ENCODE results near the gene MICU1. TPM values are rescaled to one million over a fixed set of nuclear protein-coding genes. Genes with fewer than 3 reads are reported as not detected.
"Not testable (repeated sequence)": the region's sequence is repeated elsewhere in the genome, so short reads cannot be mapped to it uniquely, and the experiment has no call there.

The MICU1 gene
- total RNA-seq, 1 donor from 2014 or later, result 58.2 TPM

DNA sequence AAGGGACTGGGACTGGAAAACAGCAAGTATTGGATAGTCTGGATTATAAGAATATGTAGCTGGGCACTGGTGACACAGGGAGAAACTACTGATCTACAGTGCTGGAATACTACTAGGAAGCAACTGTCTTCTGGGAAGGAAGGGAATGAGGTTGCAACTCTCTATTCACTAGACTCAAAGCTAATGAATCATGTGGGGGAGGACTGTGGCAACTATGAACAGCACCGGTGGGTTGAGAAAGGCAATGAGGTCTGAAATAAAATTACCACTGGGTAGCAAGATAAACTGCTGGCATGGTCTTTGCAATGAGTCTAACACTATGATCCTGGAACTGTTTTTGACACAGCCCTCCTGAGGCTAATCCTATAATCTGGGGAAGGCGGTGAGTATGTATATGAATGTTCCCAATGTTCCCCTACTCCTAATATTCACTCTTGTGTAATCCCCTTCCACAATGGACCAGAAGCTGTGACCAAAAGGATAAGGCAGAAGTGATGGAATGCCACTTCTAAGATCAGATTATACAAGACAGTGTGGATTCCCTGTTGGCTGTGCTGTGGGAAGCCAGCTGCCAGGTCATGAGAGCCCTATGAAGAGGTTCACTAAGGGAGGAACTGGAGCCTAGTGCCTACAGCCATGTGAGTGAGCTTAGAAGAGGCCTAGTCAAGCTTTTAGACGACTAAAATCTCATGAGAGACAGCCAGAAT, 169.8 kb downstream of the MICU1 start:
- Mint-ChIP-seq H3K4me1 (peaks cover 46% of the 10 kb centered on the region), H3K36me3 (peaks cover 4% of the 10 kb centered on the region), H3K27ac (peak overlapping the region; percentile 51), H3K27me3 (ENCODE audit: low read depth) (no peaks in the 10 kb centered on the region), H3K9me3 (no peaks in the 10 kb centered on the region), H3K4me3 (no peak overlapping the region)
- TF ChIP-seq, protein P1, sequence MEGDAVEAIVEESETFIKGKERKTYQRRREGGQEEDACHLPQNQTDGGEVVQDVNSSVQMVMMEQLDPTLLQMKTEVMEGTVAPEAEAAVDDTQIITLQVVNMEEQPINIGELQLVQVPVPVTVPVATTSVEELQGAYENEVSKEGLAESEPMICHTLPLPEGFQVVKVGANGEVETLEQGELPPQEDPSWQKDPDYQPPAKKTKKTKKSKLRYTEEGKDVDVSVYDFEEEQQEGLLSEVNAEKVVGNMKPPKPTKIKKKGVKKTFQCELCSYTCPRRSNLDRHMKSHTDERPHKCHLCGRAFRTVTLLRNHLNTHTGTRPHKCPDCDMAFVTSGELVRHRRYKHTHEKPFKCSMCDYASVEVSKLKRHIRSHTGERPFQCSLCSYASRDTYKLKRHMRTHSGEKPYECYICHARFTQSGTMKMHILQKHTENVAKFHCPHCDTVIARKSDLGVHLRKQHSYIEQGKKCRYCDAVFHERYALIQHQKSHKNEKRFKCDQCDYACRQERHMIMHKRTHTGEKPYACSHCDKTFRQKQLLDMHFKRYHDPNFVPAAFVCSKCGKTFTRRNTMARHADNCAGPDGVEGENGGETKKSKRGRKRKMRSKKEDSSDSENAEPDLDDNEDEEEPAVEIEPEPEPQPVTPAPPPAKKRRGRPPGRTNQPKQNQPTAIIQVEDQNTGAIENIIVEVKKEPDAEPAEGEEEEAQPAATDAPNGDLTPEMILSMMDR (IDR thresholded peaks at IDR 0.05; ENCODE audit: unreplicated experiment), result no peak
- no peak for DNase-seq (ENCODE audit: low spot score in 2 of 2, unreplicated experiment in 2 of 2)

DNA sequence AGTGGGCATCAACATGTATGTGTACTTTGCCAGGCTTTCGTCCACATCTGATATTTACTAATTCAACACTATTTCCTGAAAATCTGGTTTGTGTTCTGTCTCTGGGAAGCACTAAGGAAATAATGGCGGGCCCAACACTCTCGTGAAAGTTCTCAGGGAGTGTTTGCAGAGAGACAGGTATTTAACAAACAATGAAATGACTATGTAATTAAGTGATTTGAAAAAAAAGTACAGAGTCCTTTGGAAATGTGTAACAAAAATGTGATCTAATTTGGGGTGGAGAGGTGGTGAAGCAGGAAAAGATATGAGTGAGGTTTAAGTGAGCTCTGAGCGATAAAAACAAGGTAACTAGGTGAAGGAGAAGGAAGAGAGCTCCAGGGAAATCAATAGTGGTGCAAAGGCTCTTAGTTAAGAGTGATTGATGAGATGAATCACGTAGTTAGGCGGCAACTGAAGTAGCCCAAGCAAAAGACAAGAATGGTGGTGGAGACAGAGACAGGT, 175.9 kb downstream of the MICU1 start:
- H3K4me1 Mint-ChIP-seq, result peaks cover 43% of the 10 kb centered on the region
- H3K36me3 Mint-ChIP-seq, result peaks cover 3% of the 10 kb centered on the region
- TF ChIP-seq, protein P1 (IDR thresholded peaks at IDR 0.05; ENCODE audit: unreplicated experiment), result no peak
- H3K9me3 Mint-ChIP-seq, result no peaks in the 10 kb centered on the region
- DNase-seq (ENCODE audit: low spot score in 2 of 2, unreplicated experiment in 2 of 2), result no peak
- peak overlapping the region; percentile 60 for H3K27ac Mint-ChIP-seq
- no peak overlapping the region for H3K4me3 Mint-ChIP-seq
- H3K27me3 Mint-ChIP-seq (ENCODE audit: low read depth), result no peaks in the 10 kb centered on the region

DNA sequence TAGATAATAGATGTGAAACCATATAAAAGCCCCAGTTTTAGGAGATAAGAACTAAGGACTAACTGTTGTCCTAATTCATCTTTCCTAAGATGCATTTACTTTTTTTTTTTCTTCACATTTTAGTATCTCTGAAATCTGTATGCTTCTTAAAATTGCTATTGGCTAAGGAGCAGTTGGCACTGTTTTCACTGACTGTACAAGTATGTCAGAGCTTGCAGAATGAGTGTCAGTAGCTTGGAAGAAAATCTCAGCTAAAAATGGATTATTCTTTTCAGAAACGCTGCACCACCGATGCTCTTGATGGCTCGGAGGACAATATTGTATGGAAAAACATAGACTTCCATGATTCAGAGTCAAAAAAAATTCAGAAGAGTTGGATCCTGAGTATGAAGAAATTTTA, 180.0 kb downstream of the MICU1 start:
- TF ChIP-seq, protein P1 (IDR thresholded peaks at IDR 0.05; ENCODE audit: unreplicated experiment), result no peak
- H3K4me3 Mint-ChIP-seq, result no peak overlapping the region
- peaks cover 8% of the 10 kb centered on the region for H3K9me3 Mint-ChIP-seq
- no peaks in the 10 kb centered on the region for H3K27me3 Mint-ChIP-seq (ENCODE audit: low read depth)
- DNase-seq (ENCODE audit: low spot score in 2 of 2, unreplicated experiment in 2 of 2), result no peak
- peaks cover 29% of the 10 kb centered on the region for H3K4me1 Mint-ChIP-seq
- peaks cover 15% of the 10 kb centered on the region for H3K36me3 Mint-ChIP-seq
- H3K27ac Mint-ChIP-seq, result peak overlapping the region; percentile 56

DNA sequence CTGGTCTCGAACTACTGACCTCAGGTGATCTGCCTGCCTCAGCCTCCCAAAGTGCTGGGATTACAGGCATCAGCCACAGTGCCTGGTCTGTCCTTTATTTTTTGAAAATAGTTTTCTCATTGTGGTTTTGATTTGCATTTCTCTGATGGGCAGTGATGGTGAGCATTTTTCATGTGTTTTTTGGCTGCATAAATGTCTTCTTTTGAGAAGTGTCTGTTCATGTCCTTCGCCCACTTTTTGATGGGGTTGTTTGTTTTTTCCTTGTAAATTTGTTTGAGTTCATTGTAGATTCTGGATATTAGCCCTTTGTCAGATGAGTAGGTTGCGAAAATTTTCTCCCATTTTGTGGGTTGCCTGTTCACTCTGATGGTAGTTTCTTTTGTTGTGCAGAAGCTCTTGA, 182.9 kb downstream of the MICU1 start:
- H3K4me3 Mint-ChIP-seq; DNase-seq (ENCODE audit: low spot score in 2 of 2, unreplicated experiment in 2 of 2); H3K27ac Mint-ChIP-seq; H3K27me3 Mint-ChIP-seq (ENCODE audit: low read depth): not testable (repeated sequence)
- Mint-ChIP-seq H3K4me1 (peaks cover 19% of the 10 kb centered on the region), H3K9me3 (peaks cover 22% of the 10 kb centered on the region), H3K36me3 (peaks cover 30% of the 10 kb centered on the region)

DNA sequence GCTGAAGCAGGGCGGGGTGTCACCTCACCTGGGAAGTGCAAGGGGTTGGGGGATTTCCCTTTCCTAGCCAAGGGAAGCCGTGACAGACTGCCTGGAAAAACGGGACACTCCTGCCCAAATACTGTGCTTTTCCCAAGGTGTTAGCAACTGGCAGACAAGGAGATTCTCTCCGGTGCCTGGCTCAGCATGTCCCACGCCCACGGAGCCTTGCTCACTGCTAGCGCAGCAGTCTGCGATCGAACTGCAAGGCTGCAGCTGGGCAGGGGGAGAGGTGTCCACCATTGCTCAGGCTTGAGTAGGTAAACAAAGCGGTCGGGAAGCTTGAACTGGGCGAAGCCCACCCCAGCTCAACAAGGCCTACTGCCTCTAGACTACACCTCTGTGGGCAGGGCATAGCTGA, 190.3 kb downstream of the MICU1 start:
- Mint-ChIP-seq H3K9me3 (peaks cover 22% of the 10 kb centered on the region), H3K4me3 (no peak overlapping the region), H3K4me1 (no peaks in the 10 kb centered on the region), H3K27ac (no peak overlapping the region), H3K36me3 (peaks cover 34% of the 10 kb centered on the region), H3K27me3 (ENCODE audit: low read depth) (no peaks in the 10 kb centered on the region)
- TF ChIP-seq, protein P1 (IDR thresholded peaks at IDR 0.05; ENCODE audit: unreplicated experiment), result no peak
- DNase-seq (ENCODE audit: low spot score in 2 of 2, unreplicated experiment in 2 of 2), result no peak

DNA sequence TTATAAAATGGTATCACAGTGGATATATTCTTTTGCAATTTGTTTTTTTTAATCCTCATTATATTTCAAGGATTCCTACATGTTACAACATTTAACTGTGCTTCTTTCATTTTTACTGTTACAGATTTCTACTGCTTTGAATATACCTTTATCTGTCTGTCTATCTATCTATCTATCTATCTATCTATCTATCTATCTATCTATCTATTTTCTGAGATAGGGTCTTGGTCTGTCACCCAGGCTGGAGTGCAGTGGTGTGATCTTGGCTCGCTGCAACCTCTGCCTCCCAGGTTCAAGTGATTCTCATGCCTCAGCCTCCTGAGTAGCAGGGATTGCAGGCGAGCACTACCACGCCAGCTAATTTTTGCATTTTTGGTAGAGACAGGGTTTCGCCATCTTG, 194.9 kb downstream of the MICU1 start:
- H3K36me3 Mint-ChIP-seq; H3K27me3 Mint-ChIP-seq (ENCODE audit: low read depth); H3K4me3 Mint-ChIP-seq; H3K27ac Mint-ChIP-seq; DNase-seq (ENCODE audit: low spot score in 2 of 2, unreplicated experiment in 2 of 2); H3K9me3 Mint-ChIP-seq; H3K4me1 Mint-ChIP-seq: not testable (repeated sequence)

Data from mesothelial cell of epicardium (in vitro differentiated cells).